Endometrial microvascular endothelial cells (primary cell): Measurements from ENCODE around the gene DELE1. TPM values are rescaled to one million over a fixed set of nuclear protein-coding genes. Genes with fewer than 3 reads are reported as not detected.
"Not testable (repeated sequence)": the region's sequence is repeated elsewhere in the genome, so short reads cannot be mapped to it uniquely, and the experiment has no call there.

ENCODE experiments used
- in situ Hi-C: cut with HindIII; loops from 2 replicates; pipeline ENCODE4 v1.10.0; 2017; ENCODE audit warnings: low sequenced_read_pairs, low pct_unique_long_range_greater_than_20kb; ENCODE audit errors: inconsistent ontology term
- total RNA-seq: library from RNA; depleted of rRNA; stranded (reverse); fragments of >200 nt; gene quantifications from one replicate; pipeline ENCODE4 v1.2.3, GENCODE V29; 2015; ENCODE audit errors: inconsistent ontology term

DELE1 gene
- total RNA-seq, 1 donor from 2014 or later: 54.9 TPM

- in situ Hi-C loops: no loop called here
These were observed 5.9 kb upstream of the DELE1 start for GRCh38 chr5:141917760-141918159.

GRCh38 chr5:141919218-141920119 is 4.2 kb upstream of the DELE1 start:
- in situ Hi-C loops: no loop called here

GRCh38 chr5:141920771-141921170 is 2.9 kb upstream of the DELE1 start:
- in situ Hi-C loops: no loop called here

- in situ Hi-C loops: not testable (repeated sequence)
These were observed 734 bp upstream of the DELE1 start for GRCh38 chr5:141922827-141923447.

GRCh38 chr5:141926434-141926833 is 2.8 kb downstream of the DELE1 start:
- in situ Hi-C loops: no loop called here

- in situ Hi-C loops: no loop called here
These were observed 4.4 kb downstream of the DELE1 start for GRCh38 chr5:141928051-141928450.

GRCh38 chr5:141929398-141930058 is 5.9 kb downstream of the DELE1 start:
- in situ Hi-C loops: no loop called here

- in situ Hi-C loops: no loop called here
These were observed 8.0 kb downstream of the DELE1 start for GRCh38 chr5:141931694-141932093.

- in situ Hi-C loops: no loop called here
These were observed 9.5 kb downstream of the DELE1 start for GRCh38 chr5:141933151-141933550.

GRCh38 chr5:141934099-141934844 is 10.6 kb downstream of the DELE1 start:
- in situ Hi-C loops: no loop called here

GRCh38 chr5:141935538-141935937 is 11.9 kb downstream of the DELE1 start:
- in situ Hi-C loops: no loop called here

- in situ Hi-C loops: no loop called here
These were observed 17.1 kb downstream of the DELE1 start for GRCh38 chr5:141940695-141941271.

- in situ Hi-C loops: no loop called here
These were observed 17.6 kb downstream of the DELE1 start for GRCh38 chr5:141941307-141941706.

- in situ Hi-C loops: no loop called here
These were observed 18.1 kb downstream of the DELE1 start for GRCh38 chr5:141941779-141942178.

GRCh38 chr5:141942185-141942857 is 18.6 kb downstream of the DELE1 start:
- in situ Hi-C loops: no loop called here

GRCh38 chr5:141944076-141944475 is 20.4 kb downstream of the DELE1 start:
- in situ Hi-C loops: no loop called here

- in situ Hi-C loops: no loop called here
These were observed 21.9 kb downstream of the DELE1 start for GRCh38 chr5:141945511-141946051.

- in situ Hi-C loops: no loop called here
These were observed 23.6 kb downstream of the DELE1 start for GRCh38 chr5:141947316-141947715.
